ENCODE results near the gene TPP2. TPM values are rescaled to one million over a fixed set of nuclear protein-coding genes. Genes with fewer than 3 reads are reported as not detected.

Gene TPP2
- total RNA-seq, 1 experiment from 2014 or later, result 43.6 TPM

- H3K27me3 ChIP-seq, result peaks cover 6% of the 10 kb centered on the region
- H3K9me3 ChIP-seq, result no peaks in the 10 kb centered on the region
- no peaks in the 10 kb centered on the region for H3K36me3 ChIP-seq
- no peak for DNase-seq
- no peak overlapping the region for H3K4me3 ChIP-seq
Observed at GRCh38 chr13:102586615-102587014, 10.2 kb upstream of the TPP2 start.

GRCh38 chr13:102587916-102588315 is 8.9 kb upstream of the TPP2 start:
- H3K9me3 ChIP-seq, result no peaks in the 10 kb centered on the region
- peaks cover 6% of the 10 kb centered on the region for H3K27me3 ChIP-seq
- no peak overlapping the region for H3K4me3 ChIP-seq
- DNase-seq, result no peak
- H3K36me3 ChIP-seq, result no peaks in the 10 kb centered on the region

- no peaks in the 10 kb centered on the region for H3K36me3 ChIP-seq
- no peak for DNase-seq
Observed at GRCh38 chr13:102589301-102589822, 7.4 kb upstream of the TPP2 start.

DNA sequence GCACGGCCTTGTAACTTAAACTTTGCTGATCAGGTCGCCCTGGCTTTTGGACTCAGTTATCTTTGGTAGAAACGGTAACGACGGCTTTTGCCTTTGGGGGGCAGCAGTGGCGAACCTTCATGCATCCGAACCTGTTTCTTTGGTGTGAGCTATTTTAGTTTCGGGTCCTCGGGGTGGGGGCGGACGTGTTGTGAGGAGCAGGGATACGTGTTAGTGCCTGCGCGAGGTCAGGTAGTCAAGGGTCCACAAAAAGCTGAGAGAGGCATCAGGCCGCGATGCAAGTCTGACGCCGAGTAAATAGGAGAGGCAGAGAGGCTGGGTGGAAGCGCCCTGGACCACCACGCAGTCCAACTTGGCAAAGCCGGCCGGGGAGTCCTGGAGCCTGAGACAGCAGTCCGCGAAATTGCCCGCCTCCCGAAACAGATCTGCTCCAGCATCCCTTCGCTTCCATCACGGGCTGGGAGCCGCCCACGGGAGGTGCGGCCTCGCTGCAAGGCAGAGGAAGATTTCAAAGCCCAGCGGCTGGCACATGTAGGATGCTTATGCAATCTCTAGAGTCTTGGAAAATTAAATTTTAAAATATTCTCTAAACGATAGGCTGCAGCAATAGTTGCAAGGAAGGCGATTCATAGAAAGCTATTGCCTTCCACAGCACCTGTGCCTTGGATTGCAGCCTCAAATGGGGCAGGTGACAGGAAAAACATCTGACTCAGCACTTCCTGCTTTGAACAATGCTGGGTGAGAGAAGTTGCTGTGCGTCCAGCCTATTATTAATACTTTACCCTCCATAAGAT is 4.6 kb upstream of the TPP2 start:
- Histone ChIP-seq H3K4me3 (peak overlapping the region; percentile 55), H3K27me3 (no peaks in the 10 kb centered on the region)

More at GRCh38 chr13:102589301-102589822, 7.4 kb upstream of the TPP2 start:
- no peaks in the 10 kb centered on the region for H3K9me3 ChIP-seq
- H3K4me3 ChIP-seq, result no peak overlapping the region
- H3K27me3 ChIP-seq, result peaks cover 2% of the 10 kb centered on the region; the same call in 1 of the 2 replicates

GRCh38 chr13:102593466-102593865 is 3.3 kb upstream of the TPP2 start:
- no peak for DNase-seq
- Histone ChIP-seq H3K36me3 (peaks cover 3% of the 10 kb centered on the region; the same call in 1 of the 2 replicates), H3K9me3 (no peaks in the 10 kb centered on the region), H3K4me3 (no peak overlapping the region), H3K27me3 (no peaks in the 10 kb centered on the region)

More for the DNA sequence above, 4.6 kb upstream of the TPP2 start:
- DNase-seq, result peak; percentile 81
- no peaks in the 10 kb centered on the region for H3K9me3 ChIP-seq
- peaks cover 3% of the 10 kb centered on the region; the same call in 1 of the 2 replicates for H3K36me3 ChIP-seq

GRCh38 chr13:102597029-102597961 is 509 bp downstream of the TPP2 start:
- H3K27me3 ChIP-seq, result no peaks in the 10 kb centered on the region
- H3K36me3 ChIP-seq, result peaks cover 3% of the 10 kb centered on the region; the same call in 1 of the 2 replicates
- no peaks in the 10 kb centered on the region for H3K9me3 ChIP-seq
- peak; percentile 6 for DNase-seq
- H3K4me3 ChIP-seq, result peak overlapping the region; percentile 84

DNA sequence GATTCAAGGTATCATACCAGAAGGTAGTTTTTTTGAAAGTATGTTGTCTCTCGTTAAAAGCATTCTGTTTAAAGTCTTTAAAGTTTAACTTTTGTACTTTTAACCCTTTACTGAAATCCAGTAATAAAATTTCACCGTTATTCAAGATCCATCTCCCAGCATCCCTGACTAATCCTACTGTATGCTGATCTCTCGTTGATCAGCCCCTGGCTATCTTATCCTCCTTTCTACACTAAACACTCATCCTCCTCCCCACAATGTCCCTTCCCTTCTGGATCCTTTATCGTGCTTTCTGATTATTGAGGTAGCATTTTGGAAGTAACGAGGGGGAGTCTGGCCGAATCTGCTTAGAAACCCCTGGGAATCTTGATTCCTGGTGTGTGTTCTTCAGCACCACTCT is 1.3 kb downstream of the TPP2 start:
- Histone ChIP-seq H3K4me3 (peak overlapping the region; percentile 84), H3K9me3 (no peaks in the 10 kb centered on the region), H3K27me3 (no peaks in the 10 kb centered on the region), H3K36me3 (peaks cover 3% of the 10 kb centered on the region; the same call in 1 of the 2 replicates)
- no peak for DNase-seq

GRCh38 chr13:102599426-102600012 is 2.7 kb downstream of the TPP2 start:
- no peak overlapping the region for H3K4me3 ChIP-seq
- H3K36me3 ChIP-seq, result peaks cover 6% of the 10 kb centered on the region
- DNase-seq, result no peak
- H3K9me3 ChIP-seq, result no peaks in the 10 kb centered on the region
- no peaks in the 10 kb centered on the region for H3K27me3 ChIP-seq

GRCh38 chr13:102606537-102607309 is 9.9 kb downstream of the TPP2 start:
- no peak overlapping the region for H3K4me3 ChIP-seq
- DNase-seq, result no peak

GRCh38 chr13:102608974-102609373 is 12.2 kb downstream of the TPP2 start:
- no peaks in the 10 kb centered on the region for H3K27me3 ChIP-seq
- no peak overlapping the region for H3K4me3 ChIP-seq
- H3K36me3 ChIP-seq, result peaks cover 54% of the 10 kb centered on the region
- H3K9me3 ChIP-seq, result no peaks in the 10 kb centered on the region
- DNase-seq, result no peak

More at GRCh38 chr13:102606537-102607309, 9.9 kb downstream of the TPP2 start:
- Histone ChIP-seq H3K9me3 (no peaks in the 10 kb centered on the region), H3K27me3 (no peaks in the 10 kb centered on the region), H3K36me3 (peaks cover 52% of the 10 kb centered on the region)

DNA sequence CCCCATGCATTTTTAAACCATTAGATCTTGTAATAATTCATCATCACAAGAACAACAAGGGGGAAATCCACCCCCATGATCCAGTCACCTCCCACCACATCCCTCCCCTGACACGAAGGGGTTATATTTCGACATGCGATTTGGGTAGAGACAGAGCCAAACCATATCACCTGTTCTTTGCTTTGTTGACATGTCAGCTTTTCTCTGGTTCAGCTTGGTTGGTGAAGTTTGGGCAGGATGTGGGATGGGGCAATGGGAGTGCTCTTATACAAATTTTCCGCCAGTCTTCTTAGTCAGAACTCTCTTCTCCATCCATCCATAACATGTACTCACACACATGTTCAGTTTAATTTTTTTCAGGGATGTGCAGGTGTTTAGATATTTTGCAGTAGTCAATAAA is 12.9 kb downstream of the TPP2 start:
- DNase-seq, result no peak
- peaks cover 52% of the 10 kb centered on the region for H3K36me3 ChIP-seq
- no peaks in the 10 kb centered on the region for H3K27me3 ChIP-seq
- H3K4me3 ChIP-seq, result no peak overlapping the region
- H3K9me3 ChIP-seq, result no peaks in the 10 kb centered on the region

- Histone ChIP-seq H3K4me3 (no peak overlapping the region), H3K36me3 (peaks cover 45% of the 10 kb centered on the region)
Observed at GRCh38 chr13:102610296-102610895, 13.6 kb downstream of the TPP2 start.

DNA sequence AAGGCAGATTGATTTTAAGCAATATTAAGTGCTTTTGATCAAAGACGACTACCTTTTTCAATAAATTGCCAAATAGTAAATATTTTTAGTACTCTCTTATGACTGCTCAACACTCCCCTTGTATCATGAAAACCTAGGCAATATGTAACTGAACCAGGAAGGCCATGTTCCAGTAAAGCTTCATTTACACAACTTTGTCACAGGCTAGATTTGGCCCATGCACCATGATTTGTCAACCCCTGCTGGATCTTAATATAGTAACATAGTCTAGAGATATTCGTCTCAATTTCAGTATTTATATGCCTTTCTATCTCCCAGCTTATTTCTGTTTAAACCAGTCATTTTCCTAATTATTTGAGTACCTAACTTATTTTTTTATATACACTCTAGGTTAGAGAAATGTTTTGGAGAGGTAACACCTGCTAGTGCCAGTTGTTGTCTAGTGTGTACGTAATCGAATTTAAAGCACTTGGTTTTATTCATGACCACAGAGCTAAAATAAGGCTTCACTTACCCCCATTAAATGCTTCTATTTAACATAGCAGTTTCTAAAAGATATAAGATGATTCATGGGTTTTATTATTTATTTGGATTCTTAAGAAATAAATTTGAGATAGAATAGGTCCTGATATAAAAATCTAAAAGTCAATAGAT is 21.0 kb downstream of the TPP2 start:
- Histone ChIP-seq H3K4me3 (no peak overlapping the region), H3K36me3 (peaks cover 29% of the 10 kb centered on the region), H3K27me3 (no peaks in the 10 kb centered on the region), H3K9me3 (no peaks in the 10 kb centered on the region)
- DNase-seq, result no peak

More at GRCh38 chr13:102610296-102610895, 13.6 kb downstream of the TPP2 start:
- H3K27me3 ChIP-seq, result no peaks in the 10 kb centered on the region
- H3K9me3 ChIP-seq, result no peaks in the 10 kb centered on the region
- no peak for DNase-seq

GRCh38 chr13:102620516-102620915 is 23.7 kb downstream of the TPP2 start:
- no peak overlapping the region for H3K4me3 ChIP-seq
- DNase-seq, result no peak
- no peaks in the 10 kb centered on the region for H3K27me3 ChIP-seq
- H3K36me3 ChIP-seq, result peaks cover 34% of the 10 kb centered on the region
- no peaks in the 10 kb centered on the region for H3K9me3 ChIP-seq

GRCh38 chr13:102626928-102627327 is 30.1 kb downstream of the TPP2 start:
- Histone ChIP-seq H3K9me3 (no peaks in the 10 kb centered on the region), H3K4me3 (no peak overlapping the region), H3K27me3 (no peaks in the 10 kb centered on the region), H3K36me3 (peaks cover 60% of the 10 kb centered on the region)
- DNase-seq, result no peak
